GM12864 (cell line): Measurements from ENCODE around the gene KLF1.
A peak's percentile ranks its signal among the peaks of the same experiment; 100 is the strongest.

Experiments used
- DNase-seq: peaks from one replicate; pipeline ENCODE4 v3.0.0-alpha.2; 2011; ENCODE audit warnings: low read depth
- H3K4me3 ChIP-seq: 2 replicates; pipeline ENCODE4 v1.5.1; 2011; ENCODE audit warnings: mild to moderate bottlenecking, low read depth, low read length, control low read depth
- TF ChIP-seq, protein P1 (sequence below): IDR thresholded peaks from 2 replicates; pipeline ENCODE4 v1.5.1; 2011; ENCODE audit warnings: low read depth, mild to moderate bottlenecking, moderate library complexity, low read length, control low read depth, inconsistent platforms; ENCODE audit errors: missing control alignments

The KLF1 gene

GRCh38 chr19:12886969-12887747, at the start of gene KLF1:
Gene KLF1 (minus strand): TSS chr19:12887201. CDS start chr19:12887140, 61 bp downstream.
- no peak for DNase-seq
- H3K4me3 ChIP-seq: no peak within 1 kb of the TSS
- TF ChIP-seq, protein P1, sequence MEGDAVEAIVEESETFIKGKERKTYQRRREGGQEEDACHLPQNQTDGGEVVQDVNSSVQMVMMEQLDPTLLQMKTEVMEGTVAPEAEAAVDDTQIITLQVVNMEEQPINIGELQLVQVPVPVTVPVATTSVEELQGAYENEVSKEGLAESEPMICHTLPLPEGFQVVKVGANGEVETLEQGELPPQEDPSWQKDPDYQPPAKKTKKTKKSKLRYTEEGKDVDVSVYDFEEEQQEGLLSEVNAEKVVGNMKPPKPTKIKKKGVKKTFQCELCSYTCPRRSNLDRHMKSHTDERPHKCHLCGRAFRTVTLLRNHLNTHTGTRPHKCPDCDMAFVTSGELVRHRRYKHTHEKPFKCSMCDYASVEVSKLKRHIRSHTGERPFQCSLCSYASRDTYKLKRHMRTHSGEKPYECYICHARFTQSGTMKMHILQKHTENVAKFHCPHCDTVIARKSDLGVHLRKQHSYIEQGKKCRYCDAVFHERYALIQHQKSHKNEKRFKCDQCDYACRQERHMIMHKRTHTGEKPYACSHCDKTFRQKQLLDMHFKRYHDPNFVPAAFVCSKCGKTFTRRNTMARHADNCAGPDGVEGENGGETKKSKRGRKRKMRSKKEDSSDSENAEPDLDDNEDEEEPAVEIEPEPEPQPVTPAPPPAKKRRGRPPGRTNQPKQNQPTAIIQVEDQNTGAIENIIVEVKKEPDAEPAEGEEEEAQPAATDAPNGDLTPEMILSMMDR: no peak

DNA sequence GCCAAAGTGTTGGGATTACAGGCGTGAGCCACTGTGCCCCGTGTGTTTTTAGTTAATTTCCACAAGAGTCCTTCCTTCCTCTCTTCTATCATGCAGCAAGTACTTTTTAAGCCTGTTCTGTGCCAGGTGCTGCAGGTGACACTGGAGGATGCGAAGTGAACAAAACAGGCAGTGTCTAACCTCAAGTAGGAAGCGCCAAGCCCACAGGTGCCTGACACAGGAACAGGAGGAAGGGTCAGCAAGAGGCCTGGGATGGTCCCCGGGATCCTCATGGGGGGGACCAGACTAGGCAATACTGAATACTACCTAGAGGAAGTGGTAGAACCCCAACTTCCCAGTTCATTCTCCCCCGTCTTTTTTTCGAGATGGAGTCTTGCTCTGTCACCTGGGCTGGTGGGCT, 49.6 kb upstream of the KLF1 start:
- no peak for DNase-seq
- TF ChIP-seq, protein P1: no peak
- no peak overlapping the region for H3K4me3 ChIP-seq

GRCh38 chr19:12935071-12935470, 48.1 kb upstream of the KLF1 start:
- TF ChIP-seq, protein P1: no peak
- H3K4me3 ChIP-seq: no peak overlapping the region
- no peak for DNase-seq

GRCh38 chr19:12933287-12934072, 46.5 kb upstream of the KLF1 start, which contains the start of gene FARSA:
Gene FARSA (minus strand): TSS chr19:12933711. CDS start chr19:12933696, 15 bp downstream.
- peak within 1 kb of the TSS; percentile 83 for H3K4me3 ChIP-seq
- DNase-seq: peak; percentile 86
- TF ChIP-seq, protein P1: no peak

DNA sequence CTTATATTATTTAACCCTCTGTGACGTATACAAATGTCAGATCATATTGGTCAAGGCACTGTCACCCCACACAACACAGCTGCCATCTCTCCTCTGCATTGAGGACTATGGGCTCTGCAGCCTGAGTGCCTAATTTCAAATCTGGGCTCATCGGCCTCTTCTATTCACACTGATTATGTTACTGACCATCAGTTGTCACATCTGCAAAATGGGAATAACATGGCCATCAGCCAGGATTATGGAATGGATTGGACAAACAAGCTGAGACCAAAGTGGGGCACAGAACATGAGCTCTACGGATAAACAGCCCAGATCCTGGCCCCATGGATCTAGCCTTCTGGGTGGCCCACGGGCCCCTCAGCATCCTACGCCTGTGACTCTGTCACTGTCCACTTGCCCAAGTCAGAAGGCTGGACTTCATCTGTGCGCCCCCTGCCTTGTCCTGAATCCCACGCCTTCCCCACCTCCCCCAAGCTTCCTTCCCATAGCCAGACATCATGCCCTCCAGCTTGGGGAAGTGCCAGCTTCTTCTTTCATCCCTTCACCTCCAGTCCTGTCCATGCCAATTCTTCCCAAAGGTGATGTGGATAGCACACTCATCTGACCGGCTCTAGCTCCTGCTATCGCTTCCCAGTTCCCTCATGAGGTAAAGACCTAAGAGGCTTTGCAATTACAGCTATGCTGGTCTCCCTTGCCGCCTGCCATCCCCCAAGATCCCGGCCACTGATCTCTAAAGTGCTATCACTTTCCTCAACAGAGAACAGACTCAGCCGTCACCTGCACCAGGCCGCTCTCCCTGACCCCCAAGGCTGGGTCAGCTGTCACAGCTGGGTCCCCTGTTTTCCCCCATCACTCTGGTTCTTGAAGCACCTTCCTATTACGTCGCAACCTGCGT, 45.6 kb upstream of the KLF1 start:
- peak overlapping the region; percentile 83 for H3K4me3 ChIP-seq
- no peak for DNase-seq
- TF ChIP-seq, protein P1: no peak

- no peak for DNase-seq
- H3K4me3 ChIP-seq: no peak overlapping the region
- TF ChIP-seq, protein P1: peak; percentile 16
These were observed 43.1 kb upstream of the KLF1 start for GRCh38 chr19:12930002-12930645.
